ENCODE data around the gene CYFIP2.

Gene CYFIP2

GRCh38 chr5:157369507-157369906, 103.6 kb downstream of the CYFIP2 start:
- POLR2A ChIA-PET = no interaction called here
- Histone ChIP-seq H3K9me3 (ENCODE audit: control insufficient read depth, insufficient read depth, low read depth, low read length) (no peaks in the 10 kb centered on the region), H3K27ac (ENCODE audit: extremely low read depth, low read depth, low read length) (no peak overlapping the region), H3K4me3 (ENCODE audit: low read depth, low read length) (no peak overlapping the region), H3K36me3 (ENCODE audit: control insufficient read depth in 2 of 2, insufficient read depth in 1 of 2, low read length in 2 of 2) (peaks cover 24 to 76% of the 10 kb centered on the region in 2 experiments), H3K4me1 (ENCODE audit: control insufficient read depth, insufficient read depth, low read length) (no peaks in the 10 kb centered on the region)
- TF ChIP-seq MYNN (tag by site-specific recombination; IDR thresholded peaks at IDR 0.05; ENCODE audit: borderline replicate concordance) = no peak
- no peak for TF ChIP-seq ZNF658 (tag by site-specific recombination; IDR thresholded peaks at IDR 0.05)
- TF ChIP-seq PRDM2 (tag by site-specific recombination; IDR thresholded peaks at IDR 0.05; ENCODE audit: borderline replicate concordance) = no peak
- no peak for TF ChIP-seq PRDM4 (tag by site-specific recombination; IDR thresholded peaks at IDR 0.05)
- TF ChIP-seq WT1 (tag by site-specific recombination; IDR thresholded peaks at IDR 0.05) = no peak
- no peak for TF ChIP-seq ZNF560 (tag by site-specific recombination; IDR thresholded peaks at IDR 0.05; ENCODE audit: borderline replicate concordance)
- no peak for TF ChIP-seq ZNF654 (tag by site-specific recombination; IDR thresholded peaks at IDR 0.05; ENCODE audit: low read depth)
- no peak for TF ChIP-seq ZNF350 (tag by site-specific recombination; IDR thresholded peaks at IDR 0.05)
- no peak for TF ChIP-seq ZNF701 (tag by site-specific recombination; IDR thresholded peaks at IDR 0.05)
- no peak for TF ChIP-seq ZNF112 (tag by site-specific recombination; IDR thresholded peaks at IDR 0.05)
- no peak for TF ChIP-seq GLI4 (tag by site-specific recombination; IDR thresholded peaks at IDR 0.05)
- TF ChIP-seq OSR2 (tag by site-specific recombination; IDR thresholded peaks at IDR 0.05) = no peak
- no peak for TF ChIP-seq ZBTB48 (tag by site-specific recombination; IDR thresholded peaks at IDR 0.05)
- TF ChIP-seq REST (tag by site-specific recombination; IDR thresholded peaks at IDR 0.05) = no peak
- no peak for TF ChIP-seq SALL2 (tag by site-specific recombination; IDR thresholded peaks at IDR 0.05; ENCODE audit: borderline replicate concordance)
- no peak for TF ChIP-seq ZNF239 (tag by site-specific recombination; IDR thresholded peaks at IDR 0.05)
- TF ChIP-seq ZFP69B (tag by site-specific recombination; IDR thresholded peaks at IDR 0.05) = no peak
- CTCF ChIA-PET = interaction anchor here (0.5 to 0.8 kb wide), 3 partner anchors 9 to 63 kb away, joined by 3 to 4 read pairs (median 3); no protein-coding TSS in a partner anchor
